Measurements from ENCODE around the gene NPHS1.

GRCh38 chr19:35888398-35888797 is 36.1 kb upstream of the NPHS1 start:
- TF ChIP-seq CTCF (conservative IDR thresholded peaks at IDR 0.05 in 1 of 2, IDR thresholded peaks at IDR 0.05 in 1 of 2; ENCODE audit: extremely low read depth in 1 of 2, insufficient read depth in 1 of 2, low read depth in 1 of 2, low read length in 2 of 2) (no peak), EZH2 (IDR thresholded peaks at IDR 0.05; ENCODE audit: borderline replicate concordance, low read length) (no peak)
